ENCODE results near the gene CRBN. TPM values are rescaled to one million over a fixed set of nuclear protein-coding genes. Genes with fewer than 3 reads are reported as not detected.

Gene CRBN
- total and polyA plus RNA-seq, 9 of the 15 experiments (the other 6 are each of a cell fraction or from before 2014, with no cell fraction given): 40.8 to 331 (median 57.4) TPM

GRCh38 chr3:3189102-3189727 lies 9.7 kb upstream of the CRBN start:
- no peaks in the 10 kb centered on the region for H4K20me1 ChIP-seq (replicated peaks; ENCODE audit: control insufficient read depth, insufficient read depth, low read length)
- TF ChIP-seq ZNF764 (CRISPR knock-in tag; IDR thresholded peaks at IDR 0.05; ENCODE audit: low read depth) (no peak), YY1 (IDR thresholded peaks at IDR 0.05; ENCODE audit: borderline replicate concordance in 1 of 3, control insufficient read depth in 1 of 3, extremely low read depth in 1 of 3, insufficient read depth in 3 of 3, insufficient read length in 1 of 3, insufficient replicate concordance in 2 of 3, low read depth in 1 of 3, low read length in 2 of 3) (peak in 1 of 3 experiments; percentile 59), ETV1 (tag; conservative IDR thresholded peaks at IDR 0.05; ENCODE audit: low read depth) (peak; percentile 45), GATA2 (CRISPR knock-in tag; IDR thresholded peaks at IDR 0.05) (no peak), GMEB1 (CRISPR knock-in tag; IDR thresholded peaks at IDR 0.05) (no peak), AFF4 (CRISPR knock-in tag; IDR thresholded peaks at IDR 0.05) (no peak), POLR3A (IDR thresholded peaks at IDR 0.05; ENCODE audit: borderline replicate concordance, extremely low read depth, insufficient read depth, insufficient read length) (no peak), TOE1 (IDR thresholded peaks at IDR 0.05; ENCODE audit: borderline replicate concordance) (no peak), TOE1 (CRISPR knock-in tag; IDR thresholded peaks at IDR 0.05; ENCODE audit: borderline replicate concordance, low read depth) (no peak), XRCC4 (IDR thresholded peaks at IDR 0.05; ENCODE audit: extremely low read depth, insufficient read depth, insufficient read length) (no peak), PRMT5 (CRISPR knock-in tag; IDR thresholded peaks at IDR 0.05) (no peak), ZNF146 (CRISPR knock-in tag; IDR thresholded peaks at IDR 0.05; ENCODE audit: unreplicated experiment) (no peak), MCM2 (IDR thresholded peaks at IDR 0.05; ENCODE audit: low read depth) (no peak), ZKSCAN8 (CRISPR knock-in tag; IDR thresholded peaks at IDR 0.05) (no peak), NR2C1 (IDR thresholded peaks at IDR 0.05) (no peak), NR2C1 (tag; IDR thresholded peaks at IDR 0.05) (no peak; the same call in 1 of the 2 replicates), SIRT6 (IDR thresholded peaks at IDR 0.05; ENCODE audit: low read depth, low read length) (no peak)

More at GRCh38 chr3:3189102-3189727, 9.7 kb upstream of the CRBN start:
- 5% methylated on average over 1 of the region's 1 CpG for WGBS (ENCODE audit: insufficient coverage, low coverage, missing lambda C conversion rate)
- no peaks in the 10 kb centered on the region for H3K79me2 ChIP-seq (ENCODE audit: control insufficient read depth, insufficient read depth, low read length)
- no peak overlapping the region for H3K4me3 ChIP-seq
- FAIRE-seq (peak; percentile 89), ATAC-seq (peak; percentile 85), DNase-seq (ENCODE audit: extremely low read depth in 1 of 4, low spot score in 3 of 4) (peak in 3 of 4 experiments; percentile 39 to 81 (median 66))
- peak overlapping the region; percentile 56; the same call in 1 of the 2 replicates for H2AFZ ChIP-seq (ENCODE audit: low read depth, low read length)
- intact Hi-C loops (cut with micrococcal nuclease): no loop called here
- POLR2A ChIA-PET: interaction anchor here (0.5 to 2.1 kb wide), 3 partner anchors 10 to 212 kb away, joined by 3 to 5 read pairs (median 3); partner anchors contain the start of gene CRBN
- H3K4me1 ChIP-seq (replicated peaks in 1 of 2; ENCODE audit: control insufficient read depth in 2 of 2, insufficient read depth in 2 of 2, low read length in 2 of 2): peaks cover 0 to 32% of the 10 kb centered on the region in 2 experiments; a peak in 3 of 5 replicates
- in situ Hi-C loops (cut with MboI): no loop called here
- no TSS peak for BruUV-seq (replicated peaks)
- no peak overlapping the region for H3K4me2 ChIP-seq (ENCODE audit: insufficient read depth, low read length)
- no peaks in the 10 kb centered on the region for H3K36me3 ChIP-seq (ENCODE audit: control insufficient read depth, insufficient read depth, low read length)
- no peaks in the 10 kb centered on the region for H3K9me3 ChIP-seq (replicated peaks; ENCODE audit: control insufficient read depth, insufficient read depth, low read depth, low read length)
- no peaks in the 10 kb centered on the region; a peak in 1 of 5 replicates for H3K27me3 ChIP-seq (ENCODE audit: control insufficient read depth in 2 of 2, insufficient read depth in 2 of 2, low read length in 2 of 2)
- H3K9me1 ChIP-seq (ENCODE audit: control insufficient read depth, insufficient read depth, low read length): no peaks in the 10 kb centered on the region
- H3K9ac ChIP-seq (ENCODE audit: insufficient read depth in 1 of 2, low read depth in 2 of 2, low read length in 2 of 2): no peak overlapping the region
- CTCF ChIA-PET (ENCODE audit: low intra/inter-chr PET ratio): no interaction called here
- H3K27ac ChIP-seq (ENCODE audit: extremely low read depth, low read depth, low read length): peak overlapping the region; percentile 27; the same call in 1 of the 3 replicates

Data from K562 (cell line).